GM12875 (cell line): Measurements from ENCODE around the gene NOX5.

Source experiments
- H3K4me3 ChIP-seq: one replicate; pipeline ENCODE4 v1.5.1; 2011; ENCODE audit warnings: low read depth, low read length, control low read depth
- TF ChIP-seq, protein P1 (sequence below): IDR thresholded peaks from 2 replicates; pipeline ENCODE4 v1.5.1; 2011; ENCODE audit warnings: low read depth, mild to moderate bottlenecking, control low read depth, inconsistent platforms, low read length, moderate library complexity, borderline replicate concordance; ENCODE audit not compliant: insufficient read depth

NOX5 gene

DNA sequence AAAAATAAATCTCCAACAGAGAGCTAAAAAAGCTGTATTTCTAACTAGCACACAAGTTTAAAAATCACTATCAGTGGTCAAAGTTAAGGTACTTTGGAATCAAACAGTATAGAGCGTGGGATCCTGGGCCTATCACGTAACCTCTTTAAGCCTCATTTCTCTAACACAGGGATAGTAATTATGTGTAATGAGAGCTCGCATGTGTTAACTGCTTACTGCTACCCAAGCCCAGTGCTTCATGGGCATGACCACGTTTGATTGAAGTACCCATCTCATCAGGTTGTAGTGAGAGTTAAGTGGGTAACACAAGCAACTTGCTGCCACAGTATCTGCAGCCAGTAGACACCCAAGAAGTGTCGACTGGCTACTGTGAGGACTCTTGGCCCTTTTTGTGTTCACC lies 28.2 kb upstream of the NOX5 start:
- TF ChIP-seq, protein P1, sequence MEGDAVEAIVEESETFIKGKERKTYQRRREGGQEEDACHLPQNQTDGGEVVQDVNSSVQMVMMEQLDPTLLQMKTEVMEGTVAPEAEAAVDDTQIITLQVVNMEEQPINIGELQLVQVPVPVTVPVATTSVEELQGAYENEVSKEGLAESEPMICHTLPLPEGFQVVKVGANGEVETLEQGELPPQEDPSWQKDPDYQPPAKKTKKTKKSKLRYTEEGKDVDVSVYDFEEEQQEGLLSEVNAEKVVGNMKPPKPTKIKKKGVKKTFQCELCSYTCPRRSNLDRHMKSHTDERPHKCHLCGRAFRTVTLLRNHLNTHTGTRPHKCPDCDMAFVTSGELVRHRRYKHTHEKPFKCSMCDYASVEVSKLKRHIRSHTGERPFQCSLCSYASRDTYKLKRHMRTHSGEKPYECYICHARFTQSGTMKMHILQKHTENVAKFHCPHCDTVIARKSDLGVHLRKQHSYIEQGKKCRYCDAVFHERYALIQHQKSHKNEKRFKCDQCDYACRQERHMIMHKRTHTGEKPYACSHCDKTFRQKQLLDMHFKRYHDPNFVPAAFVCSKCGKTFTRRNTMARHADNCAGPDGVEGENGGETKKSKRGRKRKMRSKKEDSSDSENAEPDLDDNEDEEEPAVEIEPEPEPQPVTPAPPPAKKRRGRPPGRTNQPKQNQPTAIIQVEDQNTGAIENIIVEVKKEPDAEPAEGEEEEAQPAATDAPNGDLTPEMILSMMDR = no peak
- no peak overlapping the region for H3K4me3 ChIP-seq

DNA sequence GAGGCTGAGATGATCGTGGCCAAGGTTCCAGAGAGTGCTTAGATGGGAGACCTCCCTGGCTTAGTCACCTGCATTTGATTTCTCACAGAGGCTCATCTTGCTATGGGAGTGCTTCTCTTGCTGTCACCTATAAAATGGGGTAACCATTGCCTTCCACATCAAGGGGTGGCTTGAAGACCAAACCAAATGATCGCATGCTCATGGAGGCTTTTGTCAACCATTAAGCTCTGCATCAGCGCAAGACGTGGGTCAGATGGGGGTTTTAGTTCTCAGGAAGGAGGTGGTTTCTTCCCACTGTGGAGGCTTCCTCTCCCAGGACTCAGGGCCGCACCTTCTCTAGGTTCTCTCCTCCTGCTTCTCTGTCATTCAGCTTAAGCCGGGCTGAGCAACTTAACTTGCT lies 27.4 kb upstream of the NOX5 start:
- TF ChIP-seq, protein P1 = no peak
- H3K4me3 ChIP-seq = no peak overlapping the region

DNA sequence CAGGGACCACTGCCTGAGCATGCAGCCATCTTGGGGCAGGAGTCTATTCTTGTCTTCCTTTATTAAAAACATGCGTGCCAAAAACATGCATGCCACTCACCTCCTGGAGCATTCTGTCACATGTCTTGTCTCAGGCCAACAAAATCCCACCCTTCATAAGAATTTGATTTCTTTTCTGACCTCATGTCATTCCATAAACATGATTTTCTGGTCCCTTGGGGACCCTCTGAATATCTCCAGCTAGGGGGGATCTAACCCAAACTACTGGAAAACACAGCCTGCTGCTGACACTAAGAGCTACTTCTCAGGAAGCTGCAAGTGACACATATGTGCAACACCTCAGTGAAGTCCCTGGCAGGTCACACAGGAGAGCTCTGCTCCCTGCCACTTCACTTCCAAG lies 26.8 kb upstream of the NOX5 start:
- TF ChIP-seq, protein P1 = no peak
- no peak overlapping the region for H3K4me3 ChIP-seq

DNA sequence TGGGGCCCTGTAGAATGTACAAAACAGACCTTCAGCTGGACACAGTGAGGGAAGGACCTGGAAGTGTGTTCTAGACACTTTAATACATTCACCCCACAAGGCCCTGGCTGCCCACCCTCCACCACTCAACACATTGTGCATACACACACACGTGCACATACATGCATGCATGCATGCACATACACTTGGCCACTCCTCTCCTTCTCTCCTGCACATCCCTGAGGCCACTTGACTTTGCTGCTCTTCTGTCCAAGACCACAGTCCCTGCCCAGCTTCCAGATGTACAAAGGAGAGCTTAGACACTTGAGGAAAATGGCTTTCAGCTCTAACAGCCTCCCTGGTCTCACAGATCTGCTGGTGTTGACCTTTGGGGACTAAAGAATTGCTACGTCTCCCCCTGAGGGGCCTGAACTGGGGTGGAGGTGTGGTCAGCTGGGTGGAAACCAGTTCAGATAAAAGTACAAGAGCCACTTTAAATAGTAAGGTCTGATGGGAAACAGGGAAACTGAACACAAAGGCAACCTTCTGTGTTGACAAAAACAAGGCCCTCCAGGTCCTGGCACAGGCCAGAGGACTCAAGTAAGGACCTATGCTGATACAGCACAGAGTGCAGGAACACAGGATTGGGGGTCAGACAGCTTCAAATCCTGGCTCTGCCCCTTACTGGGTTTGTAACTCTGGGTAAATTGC lies 24.8 kb upstream of the NOX5 start:
- TF ChIP-seq, protein P1 = no peak
- no peak overlapping the region for H3K4me3 ChIP-seq

DNA sequence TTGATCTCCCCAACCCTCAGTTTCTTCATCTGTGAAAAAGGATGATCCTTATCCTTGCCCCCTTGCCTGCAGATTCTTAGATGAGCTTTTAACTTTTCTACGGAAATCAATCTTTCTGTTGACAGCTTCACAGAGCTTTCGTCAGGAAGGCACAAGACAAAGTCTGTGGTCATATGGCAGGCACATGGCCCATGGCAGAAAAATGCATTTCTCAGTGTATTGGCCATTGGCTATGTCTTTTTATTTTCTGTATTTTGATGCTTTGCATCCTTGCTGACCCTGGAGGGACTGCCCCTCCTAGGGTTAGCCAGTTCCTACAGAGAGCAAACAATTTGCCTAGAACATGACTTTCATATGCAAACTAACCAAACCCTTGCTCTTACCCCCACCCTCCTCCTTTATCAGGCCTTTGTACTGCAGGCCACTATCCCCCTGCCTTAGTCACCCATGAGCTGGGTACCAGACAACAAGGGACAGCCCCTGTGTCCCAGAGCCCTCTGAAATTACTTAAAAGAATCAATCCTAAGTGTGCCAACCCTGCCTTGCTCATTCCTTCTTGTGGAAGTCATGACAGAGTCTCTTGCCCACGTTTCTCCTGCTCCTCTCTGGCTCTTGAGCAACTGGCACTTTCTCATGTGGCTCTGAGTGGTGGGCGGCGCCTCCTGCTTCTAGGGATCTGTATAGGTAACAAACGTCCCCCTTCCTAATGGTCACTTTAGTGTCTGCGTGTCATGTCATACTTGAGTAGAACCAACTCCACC lies 24.1 kb upstream of the NOX5 start:
- TF ChIP-seq, protein P1 = no peak
- H3K4me3 ChIP-seq = no peak overlapping the region

DNA sequence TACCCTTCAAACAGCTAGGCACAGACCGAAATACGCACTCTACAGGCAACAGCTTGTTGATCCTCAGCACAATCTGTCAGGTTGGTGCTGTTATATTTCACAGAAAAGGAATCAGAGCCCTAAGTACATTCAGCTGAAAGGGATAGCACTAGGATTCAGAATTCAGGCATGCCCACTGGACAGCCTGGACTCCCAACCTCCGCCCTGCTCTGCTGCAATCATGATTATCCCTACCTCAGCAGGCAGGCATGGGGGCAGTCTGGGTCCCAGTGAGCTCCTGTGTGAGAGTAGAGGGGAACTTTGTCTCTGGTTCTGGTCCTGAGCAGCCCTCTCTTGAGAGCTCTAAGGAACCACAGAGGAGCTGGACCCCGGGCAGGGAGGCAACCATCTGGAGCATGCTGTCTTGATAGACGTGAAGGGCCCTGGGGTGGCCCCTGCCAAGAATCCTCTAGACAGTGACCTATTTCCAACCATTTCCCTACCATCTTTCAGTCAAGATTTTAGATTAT lies 23.4 kb upstream of the NOX5 start:
- TF ChIP-seq, protein P1 = no peak

DNA sequence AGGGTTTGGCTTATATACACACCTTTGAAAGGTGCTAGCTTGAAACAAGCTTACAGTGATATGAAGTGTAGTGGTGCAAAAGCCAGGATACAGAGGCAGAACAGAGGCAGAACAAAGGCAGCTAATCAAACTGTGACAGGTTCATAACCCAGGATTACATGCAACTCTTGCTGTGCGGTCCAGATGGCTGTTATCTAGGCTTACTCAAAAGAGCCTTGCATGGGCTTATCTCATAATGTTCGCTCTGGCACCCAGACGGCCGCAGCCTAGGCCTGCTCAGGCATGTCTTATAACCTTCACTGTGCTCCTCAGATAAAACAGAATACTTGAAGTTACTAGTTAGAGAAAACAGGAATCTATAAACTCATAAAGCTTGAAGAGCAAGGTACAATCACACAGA lies 22.8 kb upstream of the NOX5 start:
- TF ChIP-seq, protein P1 = no peak
- no peak overlapping the region for H3K4me3 ChIP-seq

More for the DNA sequence above, 23.4 kb upstream of the NOX5 start:
- no peak overlapping the region for H3K4me3 ChIP-seq
